ENCODE measurements around the gene BNIP5.

- TF ChIP-seq CTCF (IDR thresholded peaks at IDR 0.05) (no peak), POLR2A (IDR thresholded peaks at IDR 0.05) (no peak)
These were observed 46.3 kb upstream of the BNIP5 start for GRCh38 chr6:36382976-36383375.
